HepG2 (cell line): Measurements from ENCODE around the gene PRKG1. TPM values are rescaled to one million over a fixed set of nuclear protein-coding genes. Genes with fewer than 3 reads are reported as not detected.

Experiments
- ATAC-seq: fragments of 200-7000 bp; cut with Tn5 transposase; 3 replicates; pipeline ENCODE4 v1.9.1; 2020; ENCODE audit warnings: mild to moderate bottlenecking, moderate library complexity
- BruUV-seq: library from RNA; stranded (reverse); fragments of 400-500 nt; replicated peaks from 2 replicates; lab custom pipeline; 2021; lab: Mats Ljungman, UMichigan
- CTCF ChIA-PET: fragments of 300-600 bp; formaldehyde crosslinking; extraction: SDS; loops from one replicate; lab custom pipeline; 2021; ENCODE audit warnings: low total read pairs, inconsistent platforms, low intra/inter-chr PET ratio; lab: Yijun Ruan, JAX
- POLR2A ChIA-PET: fragments of 350-600 bp; sonication (Branson Sonifier 250); formaldehyde crosslinking; loops from one replicate; lab custom pipeline; 2020; ENCODE audit warnings: antibody characterized with exemption, inconsistent platforms; lab: Yijun Ruan, JAX
- DNase-seq: peaks from one replicate; pipeline ENCODE4 v3.0.0-alpha.2; 2015; ENCODE audit warnings: low spot score
- FAIRE-seq: peaks from 3 replicates; lab custom pipeline; 2011; peaks lifted over from hg19 to GRCh38; lab: Jason Lieb, UNC
- H2AFZ ChIP-seq: one replicate; pipeline ENCODE4 v1.6.1; 2011; ENCODE audit warnings: low read length, inconsistent platforms
- H3K27ac ChIP-seq: fragments of 300-600 bp; 3 replicates; pipeline ENCODE4 v1.8.0; 2011; ENCODE audit warnings: mixed run types, mild to moderate bottlenecking, mixed read lengths, low read length, inconsistent platforms; ENCODE audit not compliant: insufficient read depth; ENCODE audit errors: extremely low read length
- H3K27me3 ChIP-seq, 2 experiments: fragments of 200-600 bp in 1 of 2; 2 replicates in 1 of 2; 3 replicates in 1 of 2; pipeline versions ENCODE4 v1.6.0 to v1.8.0; 2011; ENCODE audit warnings: low read length in 2 of 2, mild to moderate bottlenecking in 2 of 2, moderate library complexity in 2 of 2, inconsistent platforms in 1 of 2; ENCODE audit not compliant: insufficient read depth in 2 of 2, control insufficient read depth in 1 of 2
- H3K36me3 ChIP-seq, 2 experiments: fragments of 200-600 bp in 1 of 2; replicated peaks in 1 of 2; 2 replicates in 1 of 2; 3 replicates in 1 of 2; pipeline versions ENCODE4 v1.5.1 to v1.8.0; 2011; ENCODE audit warnings: low read length in 2 of 2, inconsistent platforms in 1 of 2; ENCODE audit not compliant: insufficient read depth in 2 of 2, control insufficient read depth in 1 of 2
- H3K4me1 ChIP-seq: 2 replicates; pipeline ENCODE4 v1.5.1; 2012; ENCODE audit warnings: low read length, inconsistent platforms; ENCODE audit not compliant: insufficient read depth
- H3K4me2 ChIP-seq: 2 replicates; pipeline ENCODE4 v1.6.0; 2011; ENCODE audit warnings: low read depth, low read length, inconsistent platforms
- H3K4me3 ChIP-seq, 3 experiments: fragments of 200-600 bp in 1 of 3; sonication (generic), shearing (Covaris generic) in 1 of 3; replicated peaks in 1 of 3; 2 replicates each; pipeline ENCODE4 v1.5.1; 2011 to 2016; ENCODE audit warnings: low read length in 3 of 3, inconsistent platforms in 2 of 3, low read depth in 2 of 3, mild to moderate bottlenecking in 2 of 3, control low read depth in 1 of 3, mixed read lengths in 1 of 3; ENCODE audit not compliant: insufficient read depth in 1 of 3
- H3K79me2 ChIP-seq: one replicate; pipeline ENCODE4 v1.6.1; 2011; ENCODE audit warnings: low read length, inconsistent platforms; ENCODE audit not compliant: insufficient read depth
- H3K9ac ChIP-seq: 2 replicates; pipeline ENCODE4 v1.6.0; 2011; ENCODE audit warnings: mild to moderate bottlenecking, low read depth, low read length, inconsistent platforms; ENCODE audit not compliant: insufficient read depth
- H3K9me3 ChIP-seq: 2 replicates; pipeline ENCODE4 v1.5.1; 2012; ENCODE audit warnings: mild to moderate bottlenecking, low read length
- H4K20me1 ChIP-seq: 2 replicates; pipeline ENCODE4 v1.6.0; 2011; ENCODE audit warnings: inconsistent platforms, mild to moderate bottlenecking, low read length, moderate library complexity; ENCODE audit not compliant: insufficient read depth
- GABPA ChIP-seq, 2 experiments: IDR thresholded peaks; 2 replicates each; pipeline ENCODE4 v1.6.1; 2011 to 2016; ENCODE audit warnings: low read depth in 2 of 2, low read length in 1 of 2, missing biosample characterization in 1 of 2, missing genetic modification characterization in 1 of 2
- HMGXB3 ChIP-seq: sonication (generic); formaldehyde crosslinking; IDR thresholded peaks from 2 replicates; pipeline ENCODE4 v1.4.0; 2020; ENCODE audit warnings: missing genetic modification reagents, borderline replicate concordance
- JARID2 ChIP-seq: sonication (generic); formaldehyde crosslinking; IDR thresholded peaks from 2 replicates; pipeline ENCODE4 v1.8.1; 2023; ENCODE audit warnings: missing genetic modification reagents, inconsistent platforms; ENCODE audit not compliant: insufficient replicate concordance
- KDM6A ChIP-seq: IDR thresholded peaks from 2 replicates; pipeline ENCODE4 v1.6.1; 2016; ENCODE audit warnings: low read depth
- MBNL3 ChIP-seq: fragments of 250-450 bp; sonication (Bioruptor Pico); conservative IDR thresholded peaks from 2 replicates; pipeline ENCODE4 v1.8.0; 2022; ENCODE audit warnings: mild to moderate bottlenecking, inconsistent platforms
- NR3C1 ChIP-seq: sonication (generic); formaldehyde crosslinking; IDR thresholded peaks from 2 replicates; pipeline ENCODE4 v1.4.0; 2020; ENCODE audit warnings: missing genetic modification reagents
- PLSCR1 ChIP-seq: sonication (generic); formaldehyde crosslinking; IDR thresholded peaks from 2 replicates; pipeline ENCODE4 v1.5.0; 2020; ENCODE audit warnings: missing genetic modification reagents, mild to moderate bottlenecking, borderline replicate concordance
- RORA ChIP-seq: sonication (generic); formaldehyde crosslinking; IDR thresholded peaks from 2 replicates; pipeline ENCODE4 v1.5.0; 2020; ENCODE audit warnings: mild to moderate bottlenecking, missing genetic modification reagents, moderate library complexity
- SALL1 ChIP-seq: sonication (generic); formaldehyde crosslinking; IDR thresholded peaks from 2 replicates; pipeline ENCODE4 v1.8.0; 2022; ENCODE audit warnings: mild to moderate bottlenecking, missing genetic modification reagents
- SNAI1 ChIP-seq: sonication (generic); formaldehyde crosslinking; IDR thresholded peaks from 2 replicates; pipeline ENCODE4 v1.5.0; 2020; ENCODE audit warnings: mild to moderate bottlenecking, missing genetic modification reagents, borderline replicate concordance
- SOX6 ChIP-seq, 2 experiments: fragments of 450-650 bp in 1 of 2; sonication (generic) in 1 of 2; formaldehyde crosslinking in 1 of 2; IDR thresholded peaks; 2 replicates each; pipeline versions ENCODE4 v1.4.0 to v1.6.1; 2017 to 2020; ENCODE audit warnings: antibody characterized with exemption in 1 of 2, mild to moderate bottlenecking in 1 of 2, missing genetic modification reagents in 1 of 2
- TP53 ChIP-seq: sonication (generic); formaldehyde crosslinking; conservative IDR thresholded peaks from 2 replicates; pipeline ENCODE4 v1.4.0; 2020; ENCODE audit warnings: missing genetic modification reagents
- ZNF121 ChIP-seq: sonication (generic); formaldehyde crosslinking; IDR thresholded peaks from 2 replicates; pipeline ENCODE4 v1.5.0; 2020; ENCODE audit warnings: mild to moderate bottlenecking, missing genetic modification reagents
- ZNF180 ChIP-seq: sonication (generic); formaldehyde crosslinking; IDR thresholded peaks from 2 replicates; pipeline ENCODE4 v1.4.0; 2020; ENCODE audit warnings: low read depth, missing genetic modification reagents, borderline replicate concordance
- ZNF496 ChIP-seq: sonication (generic); formaldehyde crosslinking; IDR thresholded peaks from 2 replicates; pipeline ENCODE4 v1.8.1; 2023; ENCODE audit warnings: mild to moderate bottlenecking, moderate library complexity, missing genetic modification reagents; ENCODE audit not compliant: insufficient replicate concordance
- ZSCAN22 ChIP-seq: sonication (generic); formaldehyde crosslinking; IDR thresholded peaks from 2 replicates; pipeline ENCODE4 v1.4.0; 2020; ENCODE audit warnings: mild to moderate bottlenecking, missing genetic modification reagents
- WGBS: methylation state at CpG from one replicate; pipeline ENCODE4 v1.1.6; 2017; ENCODE audit warnings: low lambda C conversion rate; 5-methylcytosine and 5-hydroxymethylcytosine counted together
- in situ Hi-C: cut with HindIII; loops from 2 replicates; pipeline ENCODE4 v1.10.0; 2017; ENCODE audit warnings: low pct_unique_long_range_greater_than_20kb; ENCODE audit not compliant: extremely low pct_ligation_motif_present
- intact Hi-C: fragments of 100-400 bp; cut with micrococcal nuclease; formaldehyde crosslinking; loops from one replicate; pipeline ENCODE4 v1.10.0; 2022; ENCODE audit not compliant: unreplicated experiment
- polyA plus RNA-seq, 8 experiments: library from polyadenylated mRNA; depleted of rRNA in 3 of 8; stranded (reverse) in 7 of 8; unstranded in 1 of 8; fragments of >200 nt; fragmentation: Illumina TruSeq in 4 of 8; extraction: Trizol in 4 of 8; gene quantifications; 2 replicates each; pipeline versions ENCODE4 v1.2.1 to v1.2.3, GENCODE V29; 2011 to 2016; ENCODE audit warnings: low read depth in 4 of 8, missing spikeins in 1 of 8, mixed read lengths in 1 of 8; ENCODE audit not compliant: insufficient read depth in 1 of 8
- total RNA-seq, 5 experiments: library from RNA; depleted of rRNA; stranded (reverse); fragments of >200 nt; fragmentation: Illumina TruSeq; extraction: Trizol; gene quantifications; 2 replicates each; pipeline ENCODE4 v1.2.3, GENCODE V29; 2016; ENCODE audit warnings: low read depth in 1 of 5
- TF ChIP-seq, protein P1 (sequence below): sonication (generic); formaldehyde crosslinking; IDR thresholded peaks from 2 replicates; pipeline ENCODE4 v1.9.0; 2021; ENCODE audit warnings: missing genetic modification reagents, mild to moderate bottlenecking, borderline replicate concordance

Gene PRKG1
- total and polyA plus RNA-seq, 2 of the 13 experiments (the other 11 are each of a cell fraction or from before 2014, with no cell fraction given) = 0.01 TPM; not detected in 1

DNA sequence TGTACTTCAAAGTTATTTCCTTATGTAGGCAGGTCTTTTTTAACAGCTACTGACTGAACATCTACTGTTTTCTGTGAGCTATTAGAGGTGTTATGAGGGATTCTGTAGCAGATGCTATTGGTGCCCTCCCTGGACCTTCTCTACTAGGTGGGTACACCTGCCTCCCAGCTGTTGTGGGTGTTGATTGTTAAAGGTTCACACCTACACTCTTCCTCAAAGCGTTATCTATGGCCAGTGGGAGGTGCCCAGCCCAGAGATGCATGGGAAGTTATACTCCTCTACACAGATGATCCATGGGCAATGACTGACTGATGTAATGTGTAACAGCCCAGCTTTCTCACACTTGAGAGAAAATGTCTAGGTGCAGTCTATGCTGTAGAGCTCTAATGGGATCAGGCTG lies 127.7 kb downstream of the PRKG1 start (continued):
- TF ChIP-seq HMGXB3 = no peak
- TF ChIP-seq ZSCAN22 (CRISPR knock-in tag) = no peak

GRCh38 chr10:51203359-51203758 lies 129.1 kb downstream of the PRKG1 start:
- H3K27ac ChIP-seq = no peak overlapping the region
- H3K9me3 ChIP-seq = no peaks in the 10 kb centered on the region
- no peak overlapping the region for H2AFZ ChIP-seq
- H3K4me2 ChIP-seq = no peak overlapping the region
- FAIRE-seq (no peak), DNase-seq (no peak), ATAC-seq (no peak)
- in situ Hi-C loops = no loop called here
- no peaks in the 10 kb centered on the region for H3K79me2 ChIP-seq
- intact Hi-C loops = loop anchor here (5.0 kb wide), 1 partner anchor 621 kb away; no protein-coding TSS in a partner anchor
- no peak overlapping the region for H3K4me3 ChIP-seq
- H4K20me1 ChIP-seq = no peaks in the 10 kb centered on the region
- H3K4me1 ChIP-seq = no peaks in the 10 kb centered on the region
- H3K9ac ChIP-seq = no peak overlapping the region
- H3K27me3 ChIP-seq = no peaks in the 10 kb centered on the region
- BruUV-seq = no TSS peak
- WGBS = 0% methylated on average over 2 of the region's 2 CpGs
- no peaks in the 10 kb centered on the region for H3K36me3 ChIP-seq
- ChIA-PET POLR2A (no interaction called here), CTCF (no interaction called here)
- TF ChIP-seq KDM6A (no peak), ZNF496 (CRISPR knock-in tag) (no peak), ZNF121 (CRISPR knock-in tag) (no peak), SNAI1 (CRISPR knock-in tag) (no peak), PLSCR1 (CRISPR knock-in tag) (no peak), TP53 (CRISPR knock-in tag) (no peak), SOX6 (IDR thresholded peaks at IDR 0.05) (no peak), SOX6 (CRISPR knock-in tag; IDR thresholded peaks at IDR 0.05) (no peak), NR3C1 (CRISPR knock-in tag) (no peak), GABPA (IDR thresholded peaks at IDR 0.05; ENCODE audit: low read depth, low read length) (no peak), GABPA (CRISPR knock-in tag; IDR thresholded peaks at IDR 0.05; ENCODE audit: low read depth) (no peak), ZNF180 (CRISPR knock-in tag) (no peak), JARID2 (CRISPR knock-in tag) (no peak), RORA (CRISPR knock-in tag) (no peak), MBNL3 (CRISPR knock-in tag) (no peak), SALL1 (CRISPR knock-in tag) (no peak)
- TF ChIP-seq, protein P1, sequence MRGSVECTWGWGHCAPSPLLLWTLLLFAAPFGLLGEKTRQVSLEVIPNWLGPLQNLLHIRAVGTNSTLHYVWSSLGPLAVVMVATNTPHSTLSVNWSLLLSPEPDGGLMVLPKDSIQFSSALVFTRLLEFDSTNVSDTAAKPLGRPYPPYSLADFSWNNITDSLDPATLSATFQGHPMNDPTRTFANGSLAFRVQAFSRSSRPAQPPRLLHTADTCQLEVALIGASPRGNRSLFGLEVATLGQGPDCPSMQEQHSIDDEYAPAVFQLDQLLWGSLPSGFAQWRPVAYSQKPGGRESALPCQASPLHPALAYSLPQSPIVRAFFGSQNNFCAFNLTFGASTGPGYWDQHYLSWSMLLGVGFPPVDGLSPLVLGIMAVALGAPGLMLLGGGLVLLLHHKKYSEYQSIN (CRISPR knock-in tag) = no peak
